CD4-positive, alpha-beta T cell treated with Interleukin-6 for 4 hours (primary cell): ENCODE measurements around the gene PATE4.
A peak's percentile ranks its signal among the peaks of the same experiment; 100 is the strongest.
"Not testable (repeated sequence)": the region's sequence is repeated elsewhere in the genome, so short reads cannot be mapped to it uniquely, and the experiment has no call there.

Experiments used
- DNase-seq: peaks from one replicate; pipeline ENCODE4 v3.0.0-alpha.2; 2020; ENCODE audit warnings: mixed read lengths

The PATE4 gene

GRCh38 chr11:125833016-125833415 lies at the start of gene PATE4:
PATE4 (plus strand) TSS chr11:125833316; CDS start chr11:125833360, 44 bp downstream.
- DNase-seq, result no peak

- DNase-seq, result no peak
Observed at GRCh38 chr11:125784678-125785077, 48.4 kb upstream of the PATE4 start.

- DNase-seq, result no peak
Observed at GRCh38 chr11:125787827-125788226, 45.3 kb upstream of the PATE4 start, which contains the start of gene PATE3. PATE3 (plus strand) TSS chr11:125788127; CDS start chr11:125788152, 25 bp downstream.

DNA sequence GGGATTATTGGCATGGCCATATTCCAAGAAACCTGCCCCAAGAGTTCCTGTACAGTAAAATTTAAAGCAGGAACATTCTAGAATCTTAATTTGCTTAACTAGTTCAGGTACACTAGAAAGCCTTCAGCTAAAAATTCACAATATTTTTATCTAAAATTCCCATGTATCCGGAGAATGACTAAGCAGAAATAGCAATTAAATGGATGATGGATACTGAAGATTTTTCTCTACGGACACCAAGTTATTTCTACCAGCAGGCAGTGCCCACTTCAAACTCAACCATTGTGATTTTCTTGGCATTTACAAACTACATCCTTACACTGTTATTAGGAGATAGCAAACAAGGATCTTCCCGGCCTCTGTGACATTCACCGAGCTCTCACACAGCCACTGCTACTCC lies 42.3 kb upstream of the PATE4 start:
- DNase-seq, result no peak

DNA sequence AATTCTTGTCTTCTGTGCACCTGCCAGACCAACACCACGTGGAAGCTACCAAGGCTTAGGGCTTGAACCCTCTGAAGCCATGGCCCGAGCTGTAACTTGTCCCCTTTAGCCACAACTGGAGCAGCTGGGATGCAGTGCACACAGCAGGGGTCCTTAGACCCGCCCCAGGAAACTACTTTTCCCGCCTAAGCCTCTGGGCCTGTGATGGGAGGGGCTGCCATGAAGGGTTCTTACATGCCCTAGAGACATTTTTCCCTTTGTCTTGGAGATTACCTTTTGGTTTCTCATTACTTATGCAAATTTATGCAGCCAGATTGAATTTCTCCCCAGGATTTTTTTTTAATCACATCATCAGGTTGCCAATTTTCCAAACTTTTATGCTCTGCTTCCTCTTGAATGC lies 35.5 kb upstream of the PATE4 start:
- DNase-seq, result no peak

DNA sequence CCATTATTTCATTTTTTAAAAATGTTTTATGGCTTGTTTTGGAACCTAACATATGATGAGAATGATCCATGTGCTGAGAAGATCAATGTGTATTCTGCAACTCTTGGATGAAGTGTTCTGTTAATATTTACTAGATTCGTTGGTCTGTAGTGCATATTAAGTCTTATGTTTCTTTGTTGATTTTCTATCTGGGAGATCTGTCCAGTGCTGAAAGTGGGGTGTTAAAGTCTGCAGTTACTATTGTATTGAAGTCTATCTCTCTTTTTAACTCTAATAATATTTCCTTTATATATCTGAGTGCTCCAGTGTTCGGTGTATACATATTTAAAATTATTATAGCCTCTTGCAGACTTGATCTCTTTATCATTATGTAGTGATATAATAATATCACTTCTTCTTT lies 33.3 kb upstream of the PATE4 start:
- DNase-seq, result no peak

- DNase-seq, result no peak
Observed at GRCh38 chr11:125802387-125802786, 30.7 kb upstream of the PATE4 start.

- DNase-seq, result no peak
Observed at GRCh38 chr11:125807909-125808308, 25.2 kb upstream of the PATE4 start.

- DNase-seq, result no peak
Observed at GRCh38 chr11:125835748-125836147, 2.6 kb downstream of the PATE4 start.

DNA sequence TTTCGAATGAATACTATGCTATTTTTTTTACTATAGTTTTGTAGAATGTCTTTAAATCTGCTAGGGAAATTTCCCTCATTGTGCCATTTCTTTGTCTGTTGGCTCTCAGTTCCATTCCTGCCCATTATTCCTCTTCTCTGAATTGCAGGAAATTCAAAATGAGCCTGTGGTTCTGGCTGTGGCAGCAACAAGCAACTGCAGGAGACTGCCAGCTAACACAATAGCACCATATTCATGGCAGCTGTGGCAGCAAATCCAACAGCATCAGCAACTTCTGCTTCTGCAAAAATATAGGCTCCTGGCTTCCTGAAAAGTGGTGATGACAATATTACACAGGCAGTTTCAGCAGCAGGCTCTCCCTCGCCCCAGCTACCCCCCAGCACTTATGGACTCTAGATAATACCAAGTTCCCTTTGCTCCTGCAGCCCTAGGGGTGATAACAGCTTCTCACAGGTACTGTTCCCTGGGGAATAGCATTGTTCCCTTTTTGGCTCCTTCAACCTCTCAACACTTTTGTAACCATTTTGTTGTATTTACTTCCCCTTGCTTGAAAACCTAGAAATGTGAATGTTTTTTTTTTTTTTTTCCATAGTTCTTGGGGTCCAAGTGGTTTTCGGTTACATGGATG lies 9.3 kb downstream of the PATE4 start:
- DNase-seq, result no peak

GRCh38 chr11:125846188-125846587 lies 13.1 kb downstream of the PATE4 start:
- no peak for DNase-seq

DNA sequence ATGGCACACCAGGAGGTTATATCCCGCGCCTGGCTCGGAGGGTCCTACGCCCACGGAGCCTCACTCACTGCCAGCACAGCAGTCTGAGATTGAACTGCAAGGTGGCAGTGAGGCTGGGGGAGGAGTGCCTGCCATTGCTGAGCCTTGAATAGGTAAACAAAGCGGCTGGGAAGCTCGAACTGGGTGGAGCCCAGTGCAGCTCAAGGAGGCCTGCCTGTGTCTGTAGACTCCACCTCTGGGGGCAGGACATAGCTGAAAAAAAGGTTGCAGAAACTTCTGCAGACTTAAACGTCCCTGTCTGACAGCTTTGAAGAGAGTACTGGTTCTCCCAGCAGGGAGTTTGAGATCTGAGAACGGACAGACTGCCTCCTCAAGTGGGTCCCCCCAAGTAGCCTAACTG lies 24.6 kb downstream of the PATE4 start:
- DNase-seq, result not testable (repeated sequence)

DNA sequence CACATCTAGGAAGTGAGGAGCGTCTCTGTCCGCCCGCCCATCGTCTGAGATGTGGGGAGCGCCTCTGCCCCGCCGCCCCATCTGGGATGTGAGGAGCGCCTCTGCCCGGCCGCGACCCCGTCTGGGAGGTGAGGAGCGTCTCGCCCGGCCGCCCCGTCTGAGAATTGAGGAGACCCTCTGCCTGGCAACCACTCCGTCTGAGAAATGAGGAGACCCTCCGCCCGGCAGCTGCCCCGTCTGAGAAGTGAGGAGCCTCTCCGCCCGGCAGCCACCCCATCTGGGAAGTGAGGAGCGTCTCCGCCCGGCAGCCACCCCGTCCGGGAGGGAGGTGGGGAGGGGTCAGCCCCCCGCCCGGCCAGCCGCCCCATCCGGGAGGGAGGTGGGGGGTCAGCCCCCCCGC lies 29.7 kb downstream of the PATE4 start:
- not testable (repeated sequence) for DNase-seq

DNA sequence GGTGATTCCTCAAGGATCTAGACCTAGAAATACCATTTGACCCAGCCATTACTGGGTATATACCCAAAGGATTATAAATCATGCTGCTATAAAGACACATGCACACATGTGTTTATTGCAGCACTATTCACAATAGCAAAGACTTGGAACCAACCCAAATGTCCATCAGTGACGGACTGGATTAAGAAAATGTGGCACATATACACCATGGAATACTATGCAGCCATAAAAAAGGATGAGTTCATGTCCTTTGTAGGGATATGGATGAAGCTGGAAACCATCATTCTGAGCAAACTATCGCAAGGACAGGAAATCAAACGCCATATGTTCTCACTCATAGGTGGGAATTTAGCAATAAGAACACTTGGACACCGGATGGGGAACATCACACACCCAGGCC lies 32.2 kb downstream of the PATE4 start:
- DNase-seq, result not testable (repeated sequence)

- DNase-seq, result no peak
Observed at GRCh38 chr11:125869521-125869920, 36.4 kb downstream of the PATE4 start.

DNA sequence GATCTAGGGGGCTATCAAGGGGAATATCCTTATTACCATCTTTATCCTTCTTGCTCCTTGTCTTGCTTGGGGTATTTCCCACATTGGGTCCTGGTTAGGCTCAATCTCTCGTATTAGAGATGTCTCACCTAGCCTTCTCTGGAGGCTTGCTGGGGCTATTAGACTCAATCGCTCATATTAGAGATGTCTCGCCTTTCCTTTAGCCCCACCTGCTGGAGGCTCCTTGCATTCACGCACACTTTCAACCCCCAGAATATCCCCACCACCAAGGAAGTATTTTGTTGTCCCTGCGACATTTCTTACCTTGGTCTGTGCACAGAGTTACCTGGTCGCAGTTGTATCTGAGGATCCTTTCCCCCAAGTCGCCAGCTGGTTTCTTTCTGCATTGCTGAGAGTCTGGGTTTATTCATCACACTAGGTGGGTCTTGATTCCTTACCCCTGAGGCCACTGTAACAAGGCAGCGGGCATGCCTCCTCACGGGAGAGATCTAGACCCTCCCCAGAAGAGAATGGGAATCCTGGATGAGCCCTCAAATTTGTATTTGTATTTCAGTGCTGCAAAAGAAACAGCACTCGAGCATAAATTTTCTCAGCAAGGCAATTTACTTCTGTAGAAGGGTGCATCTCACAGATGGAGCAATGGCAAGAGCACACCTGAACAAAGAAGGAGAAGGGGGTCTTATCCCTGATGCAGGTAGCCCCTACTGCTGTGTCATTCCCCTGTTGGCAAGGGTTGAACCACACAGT lies 38.4 kb downstream of the PATE4 start:
- DNase-seq, result peak; percentile 26

DNA sequence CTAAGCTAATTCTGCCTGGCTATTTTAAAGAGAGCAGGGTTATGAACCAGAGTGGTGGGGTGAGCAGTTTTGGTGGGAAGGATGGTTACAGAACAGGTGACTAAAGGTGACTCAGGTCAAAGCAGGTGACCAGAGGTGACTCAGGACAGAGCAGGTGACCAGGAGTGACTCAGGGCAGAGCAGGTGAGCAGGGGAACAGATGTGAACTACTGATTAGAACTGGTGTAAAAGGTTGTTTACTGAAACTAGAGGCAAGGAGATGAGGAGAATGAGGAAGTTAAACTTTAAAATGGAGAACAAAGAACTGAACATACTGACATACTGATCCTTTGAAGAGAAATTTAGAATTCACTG lies 39.0 kb downstream of the PATE4 start:
- no peak for DNase-seq

DNA sequence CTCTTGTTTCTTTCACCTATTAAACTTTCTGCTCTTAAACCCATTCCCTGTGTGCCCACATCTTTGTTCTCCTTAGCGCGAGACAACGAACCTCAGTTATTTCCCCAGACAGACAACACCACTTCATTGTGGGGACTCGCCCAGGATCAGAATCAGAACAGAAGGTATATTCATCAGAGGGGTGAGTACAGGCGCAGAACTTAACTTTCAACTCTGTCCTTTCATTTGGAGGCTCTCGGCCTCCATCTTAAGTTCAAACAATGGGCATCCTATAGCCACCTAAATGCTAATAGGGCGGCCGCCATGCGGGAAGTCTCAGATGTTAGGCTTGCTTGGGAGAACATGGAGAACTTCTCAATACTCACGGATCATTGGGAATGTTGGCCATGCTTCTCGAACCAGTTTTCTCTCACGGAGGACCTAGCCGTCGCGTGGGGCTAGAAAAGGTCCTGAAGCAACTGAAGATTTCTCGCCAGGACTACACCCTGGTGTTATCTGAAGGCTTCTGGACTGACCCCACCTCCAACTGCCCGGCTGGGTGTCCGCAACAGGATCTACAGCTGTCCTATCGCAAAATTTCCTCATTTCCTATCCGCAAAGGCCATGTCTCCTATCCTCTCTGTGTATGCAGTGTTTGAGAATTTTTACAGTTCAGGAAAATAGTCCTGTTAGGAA lies 40.9 kb downstream of the PATE4 start:
- no peak for DNase-seq

DNA sequence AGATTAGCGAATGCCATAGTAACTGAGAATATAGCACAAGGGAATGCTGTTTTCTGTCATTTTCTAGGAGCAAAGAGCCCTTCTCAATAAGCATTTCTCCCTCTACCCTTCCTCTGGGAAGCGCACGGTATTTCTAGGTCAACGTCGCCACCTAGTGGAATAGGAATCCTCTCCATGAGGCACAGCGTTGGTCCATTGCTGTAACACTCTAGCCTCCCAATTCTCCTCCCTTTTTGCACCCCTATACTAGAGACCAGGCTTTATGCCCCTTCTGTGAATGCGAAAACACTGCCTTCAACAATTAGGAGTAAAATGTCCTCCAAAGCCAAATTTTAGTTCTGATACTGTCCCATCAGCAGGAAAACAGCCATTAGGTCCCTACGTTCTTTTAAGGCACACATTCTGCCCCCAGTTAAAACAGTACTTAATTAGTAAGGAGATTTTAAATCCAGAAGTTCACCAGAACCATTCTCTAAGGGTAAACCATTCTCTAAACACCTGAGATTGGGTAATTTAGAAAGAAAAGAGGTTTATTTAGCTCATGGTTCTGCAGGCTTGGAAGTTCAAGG lies 41.5 kb downstream of the PATE4 start:
- DNase-seq, result peak; percentile 51

DNA sequence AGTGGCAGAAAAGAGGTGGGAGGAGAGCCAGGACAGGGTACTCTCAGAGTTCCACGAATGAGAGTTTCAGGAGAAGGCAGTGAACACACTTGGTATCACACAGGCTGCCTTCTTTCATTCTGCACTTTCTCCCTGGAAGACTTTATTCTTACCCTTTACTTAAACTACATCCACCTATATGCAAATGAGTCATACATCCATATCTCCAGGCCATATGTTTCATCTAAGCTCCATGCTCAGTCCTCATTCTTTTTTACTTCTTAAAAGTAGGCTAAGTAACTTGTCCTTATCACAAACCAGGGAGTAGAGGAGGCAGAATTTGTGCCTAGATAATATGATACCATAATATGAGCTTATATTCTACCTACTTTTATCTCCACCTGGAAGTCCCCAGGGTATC lies 48.2 kb downstream of the PATE4 start:
- DNase-seq, result no peak

GRCh38 chr11:125883375-125883774 lies 50.3 kb downstream of the PATE4 start:
- no peak for DNase-seq

DNA sequence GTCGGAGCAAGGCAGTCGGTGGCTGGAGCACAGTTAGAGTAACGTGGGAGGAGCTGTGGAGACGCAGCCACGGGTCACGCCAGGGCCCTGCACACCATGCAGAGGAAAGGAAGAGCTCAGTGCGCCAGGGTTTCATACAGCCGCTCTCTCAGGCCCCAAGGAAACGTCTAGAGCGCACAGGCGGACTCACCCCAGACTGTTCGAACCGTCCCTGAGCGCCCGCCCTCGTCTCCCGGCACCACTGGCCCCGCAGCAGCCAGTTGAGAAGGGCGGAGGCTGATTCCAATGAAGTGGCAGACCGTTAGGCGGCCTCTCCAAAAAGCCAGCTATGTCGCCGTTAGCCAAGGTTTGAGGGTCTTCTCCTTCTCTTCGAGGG lies 53.9 kb downstream of the PATE4 start:
- peak; percentile 55 for DNase-seq
